H1 (cell line): ENCODE results near the gene CLIP4. TPM values are rescaled to one million over a fixed set of nuclear protein-coding genes. Genes with fewer than 3 reads are reported as not detected.

ENCODE experiments used
- CTCF ChIA-PET: fragments of 300-600 bp; sonication (Branson Sonifier 250); formaldehyde crosslinking; loops from one replicate; lab custom pipeline; 2021; ENCODE audit not compliant: partially characterized antibody; lab: Charles Lee
- POLR2A ChIA-PET: fragments of 300-600 bp; sonication (Branson Sonifier 250); formaldehyde crosslinking; loops from one replicate; lab custom pipeline; 2021; ENCODE audit warnings: inconsistent platforms; ENCODE audit not compliant: partially characterized antibody; lab: Charles Lee
- DNase-seq, 2 experiments: peaks; one replicate each; pipeline versions ENCODE4 v3.0.0 to v3.0.0-alpha.2; 2010 to 2022; ENCODE audit warnings: low spot score in 2 of 2, low read depth in 1 of 2, mixed read lengths in 1 of 2
- FAIRE-seq: peaks from 2 replicates; lab custom pipeline; 2011; peaks lifted over from hg19 to GRCh38; lab: Jason Lieb, UNC
- H2AFZ ChIP-seq: 2 replicates; pipeline ENCODE4 v1.8.1; 2012; ENCODE audit warnings: low read length, inconsistent platforms
- H2AK5ac ChIP-seq: 2 replicates; pipeline ENCODE4 v1.6.1; 2013; ENCODE audit warnings: low read depth, low read length
- H2BK120ac ChIP-seq: replicated peaks from 2 replicates; pipeline ENCODE3; 2013; ENCODE audit warnings: low read depth, low read length, inconsistent platforms
- H2BK12ac ChIP-seq: 2 replicates; pipeline ENCODE4 v1.6.1; 2013; ENCODE audit warnings: low read depth, low read length
- H2BK15ac ChIP-seq: 2 replicates; pipeline ENCODE4 v1.6.1; 2013; ENCODE audit warnings: low read length
- H2BK20ac ChIP-seq: 2 replicates; pipeline ENCODE4 v1.6.1; 2013; ENCODE audit warnings: low read length
- H2BK5ac ChIP-seq: 2 replicates; pipeline ENCODE4 v1.6.1; 2013; ENCODE audit warnings: low read depth, low read length
- H3K14ac ChIP-seq: 2 replicates; pipeline ENCODE4 v1.6.1; 2013; ENCODE audit warnings: inconsistent platforms; ENCODE audit not compliant: insufficient read length
- H3K18ac ChIP-seq: 2 replicates; pipeline ENCODE4 v1.6.1; 2013; ENCODE audit warnings: low read length; ENCODE audit errors: extremely low read depth
- H3K23ac ChIP-seq: 2 replicates; pipeline ENCODE4 v1.6.1; 2013; ENCODE audit warnings: inconsistent platforms; ENCODE audit not compliant: insufficient read length
- H3K23me2 ChIP-seq: 2 replicates; pipeline ENCODE4 v1.6.1; 2013; ENCODE audit warnings: low read depth, low read length
- H3K27ac ChIP-seq: 2 replicates; pipeline ENCODE4 v1.6.1; 2011; ENCODE audit warnings: low read depth, low read length, inconsistent platforms
- H3K27me3 ChIP-seq, 4 experiments: replicated peaks in 1 of 4; 1 replicate in 1 of 4; 2 replicates in 3 of 4; pipeline versions ENCODE4 v1.6.1 to v1.8.1; 2011 to 2013; ENCODE audit warnings: low read length in 3 of 4, mild to moderate bottlenecking in 3 of 4, inconsistent platforms in 2 of 4, mixed read lengths in 2 of 4, moderate library complexity in 1 of 4; ENCODE audit not compliant: control insufficient read depth in 3 of 4, insufficient read depth in 3 of 4; ENCODE audit errors: extremely low read depth in 1 of 4
- H3K36me3 ChIP-seq, 4 experiments: 2 replicates each; pipeline versions ENCODE4 v1.6.1 to v1.8.1; 2011 to 2013; ENCODE audit warnings: mild to moderate bottlenecking in 4 of 4, low read length in 3 of 4, moderate library complexity in 2 of 4, control low read depth in 1 of 4, inconsistent platforms in 1 of 4; ENCODE audit not compliant: insufficient read depth in 4 of 4, control insufficient read depth in 2 of 4
- H3K4ac ChIP-seq: replicated peaks from 2 replicates; pipeline ENCODE3; 2013; ENCODE audit warnings: low read length, low read depth, mixed read lengths, inconsistent platforms; ENCODE audit not compliant: insufficient read length
- H3K4me1 ChIP-seq, 4 experiments: replicated peaks in 1 of 4; 1 replicate in 1 of 4; 2 replicates in 3 of 4; pipeline versions ENCODE4 v1.6.1 to v1.8.1; 2011 to 2013; ENCODE audit warnings: low read length in 3 of 4, inconsistent platforms in 2 of 4, mixed read lengths in 1 of 4; ENCODE audit not compliant: insufficient read depth in 4 of 4, control insufficient read depth in 3 of 4
- H3K4me2 ChIP-seq, 2 experiments: 2 replicates each; pipeline versions ENCODE4 v1.6.1 to v1.8.1; 2011 to 2013; ENCODE audit warnings: low read depth in 2 of 2, low read length in 2 of 2, control low read depth in 1 of 2, inconsistent platforms in 1 of 2, mild to moderate bottlenecking in 1 of 2; ENCODE audit not compliant: insufficient read depth in 1 of 2
- H3K4me3 ChIP-seq, 4 experiments: fragments of 200-600, 300-600 bp in 1 of 4; sonication (generic), shearing (Covaris generic), sonication (Bioruptor Twin) in 1 of 4; 2 replicates each; pipeline versions ENCODE4 v1.5.1 to v1.8.1; 2011 to 2016; ENCODE audit warnings: low read length in 4 of 4, low read depth in 3 of 4, control low read depth in 2 of 4, inconsistent platforms in 2 of 4, mild to moderate bottlenecking in 2 of 4, mixed read lengths in 1 of 4, moderate library complexity in 1 of 4; ENCODE audit not compliant: insufficient read depth in 2 of 4; ENCODE audit errors: extremely low read depth in 1 of 4
- H3K56ac ChIP-seq: replicated peaks from 2 replicates; pipeline ENCODE3; 2013; ENCODE audit warnings: low read depth, mild to moderate bottlenecking, mixed read lengths, low read length, inconsistent platforms; ENCODE audit not compliant: insufficient read length
- H3K79me1 ChIP-seq: 2 replicates; pipeline ENCODE4 v1.6.1; 2013; ENCODE audit warnings: low read depth, low read length, control low read depth
- H3K79me2 ChIP-seq, 2 experiments: 2 replicates each; pipeline versions ENCODE4 v1.6.1 to v1.8.1; 2012 to 2013; ENCODE audit warnings: low read length in 2 of 2, mild to moderate bottlenecking in 2 of 2, inconsistent platforms in 1 of 2; ENCODE audit not compliant: insufficient read depth in 2 of 2, control insufficient read depth in 1 of 2
- H3K9ac ChIP-seq, 4 experiments: replicated peaks in 1 of 4; 1 replicate in 1 of 4; 2 replicates in 3 of 4; pipeline versions ENCODE4 v1.6.1 to v1.8.1; 2011 to 2013; ENCODE audit warnings: low read depth in 3 of 4, low read length in 3 of 4, control low read depth in 2 of 4, mild to moderate bottlenecking in 2 of 4, moderate library complexity in 2 of 4, inconsistent platforms in 1 of 4; ENCODE audit errors: extremely low read depth in 1 of 4
- H3K9me3 ChIP-seq, 2 experiments: 2 replicates each; pipeline versions ENCODE4 v1.6.1 to v1.8.1; 2012 to 2013; ENCODE audit warnings: mild to moderate bottlenecking in 2 of 2, moderate library complexity in 2 of 2, control low read depth in 1 of 2, inconsistent platforms in 1 of 2, low read depth in 1 of 2, low read length in 1 of 2, mixed read lengths in 1 of 2; ENCODE audit not compliant: insufficient read depth in 2 of 2
- H4K20me1 ChIP-seq, 2 experiments: replicated peaks in 1 of 2; 2 replicates each; pipeline versions ENCODE3 to v1.8.1; 2011 to 2013; ENCODE audit warnings: inconsistent platforms in 2 of 2, low read length in 2 of 2, mild to moderate bottlenecking in 1 of 2; ENCODE audit not compliant: insufficient read depth in 2 of 2, control insufficient read depth in 1 of 2
- H4K5ac ChIP-seq: 2 replicates; pipeline ENCODE4 v1.6.1; 2013; ENCODE audit warnings: low read length, low read depth, mixed read lengths, inconsistent platforms; ENCODE audit not compliant: insufficient read length
- H4K8ac ChIP-seq: 2 replicates; pipeline ENCODE4 v1.8.0; 2013; ENCODE audit warnings: mild to moderate bottlenecking, moderate library complexity, low read length, inconsistent platforms; ENCODE audit not compliant: insufficient read depth; ENCODE audit errors: extremely low read depth
- H4K91ac ChIP-seq: replicated peaks from 2 replicates; pipeline ENCODE3; 2013; ENCODE audit warnings: low read length, mixed read lengths, inconsistent platforms; ENCODE audit not compliant: insufficient read length
- CBX5 ChIP-seq: fragments of 300-800, 300-1000 bp; sonication (generic); IDR thresholded peaks from 2 replicates; pipeline ENCODE4 v1.7.1; 2016; ENCODE audit warnings: antibody characterized with exemption, low read length, low read depth
- CEBPB ChIP-seq: IDR thresholded peaks from 2 replicates; pipeline ENCODE4 v1.6.1; 2012; ENCODE audit warnings: low read depth, low read length
- EGR1 ChIP-seq: IDR thresholded peaks from 2 replicates; pipeline ENCODE4 v1.6.1; 2011; ENCODE audit warnings: low read depth, low read length, borderline replicate concordance
- KDM5A ChIP-seq: fragments of 200-600 bp; IDR thresholded peaks from 2 replicates; pipeline ENCODE4 v1.7.1; 2012; ENCODE audit warnings: mild to moderate bottlenecking, low read length, inconsistent platforms, mixed read lengths
- POU5F1 ChIP-seq: IDR thresholded peaks from 2 replicates; pipeline ENCODE4 v1.6.1; 2011; ENCODE audit warnings: low read depth, mild to moderate bottlenecking, low read length, moderate library complexity
- RAD21 ChIP-seq, 2 experiments: IDR thresholded peaks in 1 of 2; conservative IDR thresholded peaks in 1 of 2; 2 replicates each; pipeline ENCODE4 v1.6.1; 2011; ENCODE audit warnings: low read depth in 2 of 2, low read length in 2 of 2, improper control_type of control experiment in 1 of 2, inconsistent platforms in 1 of 2, mild to moderate bottlenecking in 1 of 2, moderate library complexity in 1 of 2
- WGBS, 2 experiments: shearing (Covaris generic) in 1 of 2; methylation state at CpG; one replicate each; pipeline versions ENCODE4 v1.1.6 to v1.1.7; 2013 to 2015; ENCODE audit warnings: low lambda C conversion rate in 2 of 2, mixed read lengths in 2 of 2, inconsistent platforms in 1 of 2, low coverage in 1 of 2, missing lambda C conversion rate in 1 of 2; ENCODE audit not compliant: insufficient replicate concordance in 2 of 2, insufficient coverage in 1 of 2, insufficient read length in 1 of 2; ENCODE audit errors: extremely low coverage in 1 of 2, missing lambda C conversion rate in 1 of 2; 5-methylcytosine and 5-hydroxymethylcytosine counted together
- polyA plus RNA-seq, 7 experiments: library from polyadenylated mRNA; depleted of rRNA in 3 of 7; stranded (reverse) in 5 of 7; unstranded in 2 of 7; fragments of >200 nt in 5 of 7; fragments of 200-250 nt in 2 of 7; gene quantifications; 1 replicate in 5 of 7; 2 replicates in 1 of 7; 4 replicates in 1 of 7; pipeline versions ENCODE4 v1.2.1 to v1.2.3, GENCODE V29; 2011 to 2013; ENCODE audit warnings: missing spikeins in 2 of 7, mixed read lengths in 2 of 7
- total RNA-seq: library from RNA; stranded (reverse); fragmentation: NEBNext Ultra II Directional; extraction: Animal tissue kit (Norgen Biotek cat#: 25700); gene quantifications from 2 replicates; pipeline ENCODE4 v1.2.1, GENCODE V29; 2021
- TF ChIP-seq, protein P1 (sequence below): IDR thresholded peaks from 2 replicates; pipeline ENCODE4 v1.6.1; 2012; ENCODE audit warnings: inconsistent platforms

CLIP4 gene
- total and polyA plus RNA-seq, 2 of the 8 experiments (the other 6 are each of a cell fraction or from before 2014, with no cell fraction given): 0.08 to 0.09 TPM

DNA sequence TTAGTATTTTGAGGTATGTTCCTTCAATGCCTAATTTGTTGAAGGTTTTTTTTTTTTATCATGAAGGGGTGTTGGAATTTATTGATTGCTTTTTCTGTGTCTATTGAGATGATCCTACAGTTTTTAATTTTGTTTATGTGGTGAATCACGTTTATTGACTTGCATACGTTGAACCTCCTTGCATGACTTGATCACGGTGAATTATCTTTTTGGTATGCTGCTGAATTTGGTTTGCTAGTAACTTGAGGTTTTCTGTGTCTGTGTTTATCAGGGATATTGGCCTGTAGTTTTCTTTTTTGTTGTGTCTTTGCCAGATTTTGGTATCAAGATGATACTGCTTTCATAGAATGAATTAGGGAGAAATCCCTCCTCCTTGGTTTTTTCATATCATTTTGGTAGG lies 23.9 kb downstream of the CLIP4 start:
- H3K27ac ChIP-seq: no peak overlapping the region
- no peaks in the 10 kb centered on the region for H3K27me3 ChIP-seq
- H3K9ac ChIP-seq: no peak overlapping the region

More for the DNA sequence above, 23.9 kb downstream of the CLIP4 start:
- Histone ChIP-seq H2BK15ac (no peak overlapping the region), H3K36me3 (no peaks in the 10 kb centered on the region), H3K23ac (no peak overlapping the region), H4K8ac (no peak overlapping the region), H4K5ac (no peak overlapping the region), H3K4me1 (no peaks in the 10 kb centered on the region), H3K23me2 (no peaks in the 10 kb centered on the region), H3K18ac (no peak overlapping the region), H3K9me3 (0 out of 4 replicates have a peak, but pooled peaks cover 0 to 3% of the 10 kb centered on the region in 2 experiments), H3K4me3 (no peak overlapping the region), H2BK5ac (no peak overlapping the region), H2BK12ac (no peak overlapping the region), H4K20me1 (no peaks in the 10 kb centered on the region), H2BK120ac (no peak overlapping the region), H3K79me1 (no peaks in the 10 kb centered on the region), H3K79me2 (no peaks in the 10 kb centered on the region), H3K14ac (no peak overlapping the region), H2BK20ac (no peak overlapping the region), H2AFZ (no peak overlapping the region), H3K4me2 (no peak overlapping the region), H4K91ac (no peak overlapping the region), H3K4ac (no peak overlapping the region), H2AK5ac (no peak overlapping the region), H3K56ac (no peak overlapping the region)
- DNase-seq (no peak), FAIRE-seq (no peak)
- ChIA-PET CTCF (no interaction called here), POLR2A (no interaction called here)
- TF ChIP-seq CBX5 (no peak), RAD21 (IDR thresholded peaks at IDR 0.05 in 1 of 2, conservative IDR thresholded peaks at IDR 0.05 in 1 of 2; ENCODE audit: low read depth in 2 of 2, low read length in 2 of 2) (no peak), EGR1 (no peak), CEBPB (no peak), KDM5A (no peak), POU5F1 (no peak)
- TF ChIP-seq, protein P1, sequence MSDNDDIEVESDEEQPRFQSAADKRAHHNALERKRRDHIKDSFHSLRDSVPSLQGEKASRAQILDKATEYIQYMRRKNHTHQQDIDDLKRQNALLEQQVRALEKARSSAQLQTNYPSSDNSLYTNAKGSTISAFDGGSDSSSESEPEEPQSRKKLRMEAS: no peak
- 88% methylated on average over 3 of the region's 3 CpGs; no CpG with 5 or more reads in 1 of the 2 experiments for WGBS, 2 experiments
